ENCODE measurements around the gene EML1. TPM values are rescaled to one million over a fixed set of nuclear protein-coding genes. Genes with fewer than 3 reads are reported as not detected.

Gene EML1
- total RNA-seq, 1 experiment from 2014 or later, result 9.5 TPM

DNA sequence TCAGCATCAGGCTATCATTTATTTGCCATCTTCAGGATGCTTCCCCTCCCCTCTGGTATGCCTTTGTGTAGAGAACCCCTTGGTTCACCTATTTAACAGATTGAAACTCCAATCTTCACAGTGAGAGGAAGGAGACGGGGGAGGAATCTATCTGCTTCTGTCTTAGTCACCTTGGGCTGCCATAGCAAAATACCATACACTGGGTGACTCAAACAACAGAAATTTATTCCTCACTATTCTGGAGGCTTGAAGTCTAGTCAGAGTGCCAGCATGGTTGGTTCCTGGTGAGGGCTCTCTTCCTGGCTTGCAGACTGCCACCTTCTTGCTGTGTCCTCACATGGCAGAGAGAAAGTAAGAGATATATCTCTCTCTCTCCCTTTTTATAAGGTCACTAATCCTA, 13.5 kb upstream of the EML1 start:
- H3K27ac Mint-ChIP-seq (ENCODE audit: low read depth, unreplicated experiment), result no peak overlapping the region
- no TSS peak for BruUV-seq (replicated peaks)
- intact Hi-C loops (cut with micrococcal nuclease), result no loop called here
- no peak for DNase-seq (ENCODE audit: unreplicated experiment)
- CTCF ChIA-PET, result no interaction called here
- H3K9me3 Mint-ChIP-seq (ENCODE audit: unreplicated experiment), result peaks cover 25% of the 10 kb centered on the region
- H3K4me3 Mint-ChIP-seq (ENCODE audit: unreplicated experiment), result no peak overlapping the region
- peaks cover 10% of the 10 kb centered on the region for H3K27me3 Mint-ChIP-seq (ENCODE audit: insufficient read depth, unreplicated experiment)
- no peaks in the 10 kb centered on the region for H3K4me1 Mint-ChIP-seq (ENCODE audit: insufficient read depth, unreplicated experiment)
- POLR2A ChIA-PET, result no interaction called here
- H3K36me3 Mint-ChIP-seq (ENCODE audit: insufficient read depth, unreplicated experiment), result no peaks in the 10 kb centered on the region
- TF ChIP-seq, protein P1, sequence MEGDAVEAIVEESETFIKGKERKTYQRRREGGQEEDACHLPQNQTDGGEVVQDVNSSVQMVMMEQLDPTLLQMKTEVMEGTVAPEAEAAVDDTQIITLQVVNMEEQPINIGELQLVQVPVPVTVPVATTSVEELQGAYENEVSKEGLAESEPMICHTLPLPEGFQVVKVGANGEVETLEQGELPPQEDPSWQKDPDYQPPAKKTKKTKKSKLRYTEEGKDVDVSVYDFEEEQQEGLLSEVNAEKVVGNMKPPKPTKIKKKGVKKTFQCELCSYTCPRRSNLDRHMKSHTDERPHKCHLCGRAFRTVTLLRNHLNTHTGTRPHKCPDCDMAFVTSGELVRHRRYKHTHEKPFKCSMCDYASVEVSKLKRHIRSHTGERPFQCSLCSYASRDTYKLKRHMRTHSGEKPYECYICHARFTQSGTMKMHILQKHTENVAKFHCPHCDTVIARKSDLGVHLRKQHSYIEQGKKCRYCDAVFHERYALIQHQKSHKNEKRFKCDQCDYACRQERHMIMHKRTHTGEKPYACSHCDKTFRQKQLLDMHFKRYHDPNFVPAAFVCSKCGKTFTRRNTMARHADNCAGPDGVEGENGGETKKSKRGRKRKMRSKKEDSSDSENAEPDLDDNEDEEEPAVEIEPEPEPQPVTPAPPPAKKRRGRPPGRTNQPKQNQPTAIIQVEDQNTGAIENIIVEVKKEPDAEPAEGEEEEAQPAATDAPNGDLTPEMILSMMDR (IDR thresholded peaks at IDR 0.05; ENCODE audit: unreplicated experiment), result no peak

DNA sequence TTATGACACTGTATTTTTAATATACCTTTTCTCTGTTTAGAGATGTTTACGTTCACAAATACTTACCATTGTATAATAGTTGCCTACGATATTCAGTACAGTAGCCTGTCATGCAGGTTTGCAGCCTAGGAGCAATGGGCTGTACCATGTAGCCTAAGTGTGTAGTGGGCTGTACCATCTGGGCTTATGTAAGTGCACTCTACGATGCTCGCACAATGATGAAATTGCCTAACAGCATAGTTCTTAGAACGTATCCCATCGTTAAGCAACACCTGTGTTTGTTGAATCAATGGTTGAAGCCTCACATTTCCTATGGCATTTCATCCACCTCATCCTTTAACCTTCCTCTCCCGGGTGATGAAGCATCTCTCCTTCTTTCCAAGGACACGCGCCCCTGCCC, 12.5 kb upstream of the EML1 start:
- H3K4me3 Mint-ChIP-seq (ENCODE audit: unreplicated experiment), result no peak overlapping the region
- TF ChIP-seq, protein P1 (IDR thresholded peaks at IDR 0.05; ENCODE audit: unreplicated experiment), result no peak
- peaks cover under 1% of the 10 kb centered on the region for H3K27me3 Mint-ChIP-seq (ENCODE audit: insufficient read depth, unreplicated experiment)
- no peak overlapping the region for H3K27ac Mint-ChIP-seq (ENCODE audit: low read depth, unreplicated experiment)
- ChIA-PET POLR2A (no interaction called here), CTCF (no interaction called here)
- H3K4me1 Mint-ChIP-seq (ENCODE audit: insufficient read depth, unreplicated experiment), result no peaks in the 10 kb centered on the region
- no TSS peak for BruUV-seq (replicated peaks)
- intact Hi-C loops (cut with micrococcal nuclease), result no loop called here
- DNase-seq (ENCODE audit: unreplicated experiment), result no peak
- H3K36me3 Mint-ChIP-seq (ENCODE audit: insufficient read depth, unreplicated experiment), result no peaks in the 10 kb centered on the region
- H3K9me3 Mint-ChIP-seq (ENCODE audit: unreplicated experiment), result peaks cover 25% of the 10 kb centered on the region

DNA sequence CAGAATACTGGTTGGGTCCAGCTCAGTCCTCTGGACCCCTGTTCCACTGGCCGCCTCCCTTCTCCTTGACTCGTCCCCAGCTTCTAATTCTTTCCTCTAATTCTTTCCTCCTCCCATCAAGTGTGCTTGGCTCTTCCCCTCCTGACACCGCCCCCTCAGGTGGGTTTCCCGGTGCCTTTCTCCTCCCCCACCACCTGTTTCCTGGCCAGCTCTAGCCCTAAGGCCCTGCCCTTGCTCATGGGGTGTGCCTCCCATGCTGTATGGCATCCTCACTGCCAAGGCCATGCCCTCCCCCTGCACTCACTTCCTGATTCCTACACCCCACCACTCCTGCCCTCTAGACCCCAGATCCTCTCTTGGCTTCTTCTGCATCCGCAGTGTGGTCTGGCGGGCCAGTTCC, 12.1 kb upstream of the EML1 start:
- Mint-ChIP-seq H3K4me3 (ENCODE audit: unreplicated experiment) (no peak overlapping the region), H3K4me1 (ENCODE audit: insufficient read depth, unreplicated experiment) (no peaks in the 10 kb centered on the region), H3K27ac (ENCODE audit: low read depth, unreplicated experiment) (no peak overlapping the region), H3K36me3 (ENCODE audit: insufficient read depth, unreplicated experiment) (no peaks in the 10 kb centered on the region), H3K9me3 (ENCODE audit: unreplicated experiment) (peaks cover 25% of the 10 kb centered on the region), H3K27me3 (ENCODE audit: insufficient read depth, unreplicated experiment) (no peaks in the 10 kb centered on the region)
- no peak for DNase-seq (ENCODE audit: unreplicated experiment)
- ChIA-PET CTCF (interaction anchor here (1.5 kb wide), 1 partner anchor 12 kb away, joined by 3 read pairs; the partner anchor contains the start of gene EML1), POLR2A (no interaction called here)
- intact Hi-C loops (cut with micrococcal nuclease), result no loop called here
- BruUV-seq (replicated peaks), result no TSS peak
- TF ChIP-seq, protein P1 (IDR thresholded peaks at IDR 0.05; ENCODE audit: unreplicated experiment), result no peak

DNA sequence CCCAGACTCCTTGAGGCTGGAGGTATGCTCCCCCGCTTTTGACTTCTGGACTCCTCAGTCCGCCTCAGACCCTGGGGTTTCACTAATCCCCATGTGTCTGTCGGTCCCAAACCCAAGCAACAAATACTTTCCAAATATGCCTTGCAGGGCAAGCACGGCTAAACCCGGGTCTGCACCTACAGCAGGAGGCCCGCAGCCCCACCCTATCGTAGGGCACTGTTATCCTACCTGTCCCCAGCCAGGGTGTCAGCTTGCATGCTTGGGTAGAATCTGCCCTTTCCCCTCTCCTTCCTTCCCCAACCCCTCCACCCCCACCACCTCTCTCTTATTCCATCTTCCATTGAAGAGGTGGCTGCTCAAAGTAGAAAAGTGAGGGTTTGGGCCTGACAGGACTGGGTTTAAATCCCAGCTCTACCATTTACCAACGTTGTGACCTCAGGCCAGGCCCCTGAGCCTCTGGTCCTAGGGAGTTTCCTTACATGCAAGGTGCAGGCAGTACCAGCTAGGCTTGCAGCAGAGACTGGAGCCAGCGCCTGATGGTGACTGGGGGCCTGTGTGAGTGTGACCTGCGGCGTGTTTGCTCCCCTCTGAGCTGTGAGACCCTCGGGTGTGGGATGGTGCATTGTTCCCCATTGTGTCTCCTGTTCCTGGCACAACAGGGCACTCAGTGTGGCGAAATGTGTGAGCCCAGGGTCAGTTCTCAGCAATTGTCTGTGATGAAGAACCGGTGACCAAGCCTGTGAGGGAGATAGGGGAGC, 11.2 kb upstream of the EML1 start:
- Mint-ChIP-seq H3K36me3 (ENCODE audit: insufficient read depth, unreplicated experiment) (no peaks in the 10 kb centered on the region), H3K27ac (ENCODE audit: low read depth, unreplicated experiment) (no peak overlapping the region), H3K27me3 (ENCODE audit: insufficient read depth, unreplicated experiment) (no peaks in the 10 kb centered on the region), H3K9me3 (ENCODE audit: unreplicated experiment) (peaks cover 25% of the 10 kb centered on the region), H3K4me3 (ENCODE audit: unreplicated experiment) (no peak overlapping the region), H3K4me1 (ENCODE audit: insufficient read depth, unreplicated experiment) (no peaks in the 10 kb centered on the region)
- CTCF ChIA-PET, result interaction anchor here (0.5 to 1.5 kb wide), 3 partner anchors 11 to 326 kb away, joined by 3 read pairs; partner anchors contain the start of gene EML1
- no TSS peak for BruUV-seq (replicated peaks)
- POLR2A ChIA-PET, result interaction anchor here (0.6 to 1.0 kb wide), 2 partner anchors 10 to 248 kb away, joined by 3 read pairs; no protein-coding TSS in a partner anchor
- TF ChIP-seq, protein P1 (IDR thresholded peaks at IDR 0.05; ENCODE audit: unreplicated experiment), result no peak
- no peak for DNase-seq (ENCODE audit: unreplicated experiment)
- intact Hi-C loops (cut with micrococcal nuclease), result no loop called here

Measured in MCF 10A (cell line).